ENCODE measurements around the gene KCNG4. TPM values are rescaled to one million over a fixed set of nuclear protein-coding genes. Genes with fewer than 3 reads are reported as not detected.

KCNG4 gene
- total RNA-seq, 1 experiment from 2014 or later = not detected

- Histone ChIP-seq H4K20me1 (ENCODE audit: control insufficient read depth, insufficient read depth, insufficient read length) (no peaks in the 10 kb centered on the region), H3K27ac (ENCODE audit: insufficient read length, low read depth, low read length) (no peak overlapping the region), H2BK5ac (ENCODE audit: insufficient read length, low read length) (no peak overlapping the region), H3K14ac (ENCODE audit: insufficient read depth, low read length) (no peak overlapping the region), H2BK12ac (ENCODE audit: insufficient read length, low read depth, low read length) (no peak overlapping the region), H3K9ac (ENCODE audit: extremely low read depth, insufficient read length, low read length) (no peak overlapping the region), H3K4ac (ENCODE audit: low read depth, low read length) (no peak overlapping the region), H3K79me1 (ENCODE audit: insufficient read depth, low read depth, low read length, poor library complexity, severe bottlenecking) (no peaks in the 10 kb centered on the region), H4K5ac (ENCODE audit: insufficient read length, low read depth, low read length) (no peak overlapping the region), H2BK15ac (ENCODE audit: low read depth, low read length) (no peak overlapping the region), H2AFZ (ENCODE audit: low read length) (no peak overlapping the region), H3K23me2 (ENCODE audit: insufficient read length, low read depth, low read length, poor library complexity, severe bottlenecking) (no peaks in the 10 kb centered on the region), H2AK5ac (ENCODE audit: insufficient read length, low read length) (no peak overlapping the region), H3K9me3 (ENCODE audit: control insufficient read depth, low read depth, low read length) (no peaks in the 10 kb centered on the region), H3K56ac (ENCODE audit: insufficient read length, low read depth, low read length) (no peak overlapping the region), H4K91ac (ENCODE audit: insufficient read length, low read depth, low read length) (no peak overlapping the region), H3K23ac (ENCODE audit: insufficient read length, low read depth, low read length) (no peak overlapping the region), H3T11ph (ENCODE audit: low read length) (no peak overlapping the region), H3K18ac (ENCODE audit: insufficient read length, low read depth, low read length) (no peak overlapping the region), H3K27me3 (ENCODE audit: insufficient read depth, low read length) (no peaks in the 10 kb centered on the region), H3K79me2 (ENCODE audit: insufficient read depth, low read length) (no peaks in the 10 kb centered on the region), H3K4me2 (ENCODE audit: insufficient read depth, insufficient read length, low read length) (no peak overlapping the region), H4K8ac (replicated peaks; ENCODE audit: insufficient read length, low read depth, low read length) (no peak overlapping the region), H2BK120ac (ENCODE audit: low read depth, low read length, poor library complexity, severe bottlenecking) (no peak overlapping the region), H2BK20ac (ENCODE audit: low read depth, low read length, poor library complexity, severe bottlenecking) (no peak overlapping the region), H3K4me1 (ENCODE audit: insufficient read depth, low read length) (no peaks in the 10 kb centered on the region)
- H3K36me3 Mint-ChIP-seq (ENCODE audit: insufficient read depth in 1 of 3, low read depth in 3 of 3) = no peaks in the 10 kb centered on the region
- H3K27ac Mint-ChIP-seq = no peak overlapping the region; a peak in 1 of 7 replicates
- H3K4me3 Mint-ChIP-seq = no peak overlapping the region
- peaks cover 0 to 4% of the 10 kb centered on the region in 2 experiments; a peak in 2 of 4 replicates for H3K4me1 Mint-ChIP-seq
- DNase-seq = no peak
- no peak for TF ChIP-seq CTCF (conservative IDR thresholded peaks at IDR 0.05)
- WGBS (ENCODE audit: extremely low coverage, insufficient read length, low lambda C conversion rate) = no CpG with 5 or more reads among the region's 5 CpGs
- H3K27me3 Mint-ChIP-seq (ENCODE audit: low read depth) = peaks cover 10% of the 10 kb centered on the region
- peaks cover 0 to 4% of the 10 kb centered on the region in 2 experiments; a peak in 3 of 5 replicates for H3K9me3 Mint-ChIP-seq
Observed at GRCh38 chr16:84247844-84248243, 8.0 kb upstream of the KCNG4 start.
